Measurements from ENCODE around the gene PTPRS.

GRCh38 chr19:5314907-5315298 lies 25.7 kb downstream of the PTPRS start:
- TF ChIP-seq CTCF (IDR thresholded peaks at IDR 0.05) (no peak), POLR2A (IDR thresholded peaks at IDR 0.05) (no peak)

Data from tibial nerve (tissue), 3 donors.